H9 (cell line): ENCODE measurements around the gene ISX. TPM values are rescaled to one million over a fixed set of nuclear protein-coding genes. Genes with fewer than 3 reads are reported as not detected.
A peak's percentile ranks its signal among the peaks of the same experiment; 100 is the strongest.

Source experiments
- DNase-seq: peaks from one replicate; pipeline ENCODE4 v3.0.0-alpha.2; 2017
- H2AFZ ChIP-seq: one replicate; pipeline ENCODE4 v1.6.1; 2013; ENCODE audit warnings: mild to moderate bottlenecking, low read length, control low read depth, moderate library complexity
- H2AK5ac ChIP-seq: 2 replicates; pipeline ENCODE4 v1.6.1; 2013; ENCODE audit warnings: low read length, control low read depth, mixed read lengths; ENCODE audit not compliant: insufficient read length
- H2BK120ac ChIP-seq: one replicate; pipeline ENCODE4 v1.6.1; 2013; ENCODE audit warnings: low read depth, mild to moderate bottlenecking, low read length, control low read depth, inconsistent platforms; ENCODE audit not compliant: poor library complexity, severe bottlenecking
- H2BK12ac ChIP-seq: 2 replicates; pipeline ENCODE4 v1.6.1; 2013; ENCODE audit warnings: low read length, control low read depth, mixed read lengths, low read depth; ENCODE audit not compliant: insufficient read length
- H2BK15ac ChIP-seq: 2 replicates; pipeline ENCODE4 v1.6.1; 2013; ENCODE audit warnings: low read depth, low read length, control low read depth
- H2BK20ac ChIP-seq: one replicate; pipeline ENCODE4 v1.6.1; 2013; ENCODE audit warnings: low read depth, mild to moderate bottlenecking, low read length, control low read depth, inconsistent platforms; ENCODE audit not compliant: poor library complexity, severe bottlenecking
- H2BK5ac ChIP-seq: 2 replicates; pipeline ENCODE4 v1.6.1; 2013; ENCODE audit warnings: low read length, control low read depth, mixed read lengths; ENCODE audit not compliant: insufficient read length
- H3K14ac ChIP-seq: 2 replicates; pipeline ENCODE4 v1.6.1; 2013; ENCODE audit warnings: low read length, control low read depth; ENCODE audit not compliant: insufficient read depth
- H3K18ac ChIP-seq: 2 replicates; pipeline ENCODE4 v1.6.1; 2013; ENCODE audit warnings: low read depth, mild to moderate bottlenecking, mixed read lengths, low read length, control low read depth; ENCODE audit not compliant: insufficient read length
- H3K23ac ChIP-seq: 2 replicates; pipeline ENCODE4 v1.6.1; 2013; ENCODE audit warnings: low read length, control low read depth, mixed read lengths, low read depth; ENCODE audit not compliant: insufficient read length
- H3K23me2 ChIP-seq: 2 replicates; pipeline ENCODE4 v1.6.1; 2013; ENCODE audit warnings: low read depth, mild to moderate bottlenecking, mixed read lengths, low read length, control low read depth; ENCODE audit not compliant: insufficient read length, poor library complexity, severe bottlenecking
- H3K27ac ChIP-seq: 2 replicates; pipeline ENCODE4 v1.5.1; 2013; ENCODE audit warnings: low read length, control low read depth, mixed read lengths, low read depth; ENCODE audit not compliant: insufficient read length
- H3K27me3 ChIP-seq: 2 replicates; pipeline ENCODE4 v1.6.1; 2013; ENCODE audit warnings: low read length, control low read depth, inconsistent platforms; ENCODE audit not compliant: insufficient read depth
- H3K4ac ChIP-seq: 2 replicates; pipeline ENCODE4 v1.6.1; 2013; ENCODE audit warnings: low read depth, mild to moderate bottlenecking, control low read depth, inconsistent platforms, low read length, moderate library complexity
- H3K4me1 ChIP-seq: 2 replicates; pipeline ENCODE4 v1.6.1; 2013; ENCODE audit warnings: low read length, control low read depth, inconsistent platforms; ENCODE audit not compliant: insufficient read depth
- H3K4me2 ChIP-seq: 2 replicates; pipeline ENCODE4 v1.6.1; 2013; ENCODE audit warnings: low read length, control low read depth, mixed read lengths; ENCODE audit not compliant: insufficient read length, insufficient read depth
- H3K56ac ChIP-seq: 2 replicates; pipeline ENCODE4 v1.6.1; 2013; ENCODE audit warnings: low read depth, mild to moderate bottlenecking, mixed read lengths, low read length, control low read depth; ENCODE audit not compliant: insufficient read length
- H3K79me1 ChIP-seq: 2 replicates; pipeline ENCODE4 v1.6.1; 2013; ENCODE audit warnings: low read depth, mild to moderate bottlenecking, moderate library complexity, low read length, control low read depth, inconsistent platforms; ENCODE audit not compliant: insufficient read depth, poor library complexity, severe bottlenecking
- H3K79me2 ChIP-seq: 2 replicates; pipeline ENCODE4 v1.6.1; 2013; ENCODE audit warnings: low read length, control low read depth, inconsistent platforms; ENCODE audit not compliant: insufficient read depth
- H3K9ac ChIP-seq: 2 replicates; pipeline ENCODE4 v1.6.1; 2013; ENCODE audit warnings: low read length, control low read depth, mixed read lengths; ENCODE audit not compliant: insufficient read length; ENCODE audit errors: extremely low read depth
- H3K9me3 ChIP-seq: one replicate; pipeline ENCODE4 v1.6.1; 2013; ENCODE audit warnings: low read depth, low read length, inconsistent platforms; ENCODE audit not compliant: control insufficient read depth
- H3T11ph ChIP-seq: one replicate; pipeline ENCODE4 v1.6.1; 2013; ENCODE audit warnings: mild to moderate bottlenecking, low read length, control low read depth, inconsistent platforms
- H4K20me1 ChIP-seq: one replicate; pipeline ENCODE4 v1.6.1; 2013; ENCODE audit not compliant: control insufficient read depth, insufficient read length, insufficient read depth
- H4K5ac ChIP-seq: 2 replicates; pipeline ENCODE4 v1.6.1; 2013; ENCODE audit warnings: low read depth, mild to moderate bottlenecking, mixed read lengths, low read length, control low read depth; ENCODE audit not compliant: insufficient read length
- H4K8ac ChIP-seq: replicated peaks from 2 replicates; pipeline ENCODE4 v1.6.1; 2013; ENCODE audit warnings: low read length, control low read depth, mixed read lengths, low read depth; ENCODE audit not compliant: insufficient read length
- H4K91ac ChIP-seq: 2 replicates; pipeline ENCODE4 v1.6.1; 2013; ENCODE audit warnings: low read depth, mild to moderate bottlenecking, moderate library complexity, mixed read lengths, low read length, control low read depth; ENCODE audit not compliant: insufficient read length
- H3K27ac Mint-ChIP-seq, 3 experiments: 2 replicates in 2 of 3; 3 replicates in 1 of 3; pipeline ENCODE4 v1.8.0; 2020 to 2021; ENCODE audit warnings: mixed read lengths in 3 of 3, mild to moderate bottlenecking in 1 of 3, moderate library complexity in 1 of 3
- H3K27me3 Mint-ChIP-seq: 2 replicates; pipeline ENCODE4 v1.8.0; 2021; ENCODE audit warnings: low read depth, mild to moderate bottlenecking, moderate library complexity, mixed read lengths
- H3K36me3 Mint-ChIP-seq, 3 experiments: 2 replicates in 2 of 3; 3 replicates in 1 of 3; pipeline ENCODE4 v1.8.0; 2020 to 2021; ENCODE audit warnings: low read depth in 3 of 3, mixed read lengths in 3 of 3; ENCODE audit not compliant: insufficient read depth in 1 of 3
- H3K4me1 Mint-ChIP-seq, 2 experiments: 2 replicates each; pipeline ENCODE4 v1.8.0; 2020; ENCODE audit warnings: mixed read lengths in 2 of 2
- H3K4me3 Mint-ChIP-seq, 2 experiments: 2 replicates in 1 of 2; 3 replicates in 1 of 2; pipeline ENCODE4 v1.8.0; 2020 to 2021; ENCODE audit warnings: mild to moderate bottlenecking in 2 of 2, mixed read lengths in 2 of 2, moderate library complexity in 1 of 2
- H3K9me3 Mint-ChIP-seq, 2 experiments: 2 replicates in 1 of 2; 3 replicates in 1 of 2; pipeline ENCODE4 v1.8.0; 2020; ENCODE audit warnings: mild to moderate bottlenecking in 2 of 2, mixed read lengths in 2 of 2, moderate library complexity in 1 of 2
- CTCF ChIP-seq: fragments of 200-600 bp; sonication (generic); conservative IDR thresholded peaks from 3 replicates; pipeline ENCODE4 v1.8.0; 2021; ENCODE audit warnings: antibody characterized with exemption, mild to moderate bottlenecking
- WGBS: extraction: QIAGEN DNeasy Blood & Tissue Kit; methylation state at CpG from one replicate; pipeline ENCODE4 v1.1.7; 2013; ENCODE audit warnings: missing lambda C conversion rate, low lambda C conversion rate, mixed read lengths; ENCODE audit not compliant: insufficient read length; ENCODE audit errors: extremely low coverage; 5-methylcytosine and 5-hydroxymethylcytosine counted together
- total RNA-seq: library from RNA; stranded (reverse); gene quantifications from 2 replicates; pipeline ENCODE4 v1.2.1, GENCODE V29; 2021

Gene ISX
- total RNA-seq, 1 experiment from 2014 or later = not detected

- Histone ChIP-seq H4K5ac (no peak overlapping the region), H2BK120ac (no peak overlapping the region), H2BK15ac (no peak overlapping the region), H3K4me2 (no peak overlapping the region), H3T11ph (no peak overlapping the region), H3K27ac (no peak overlapping the region), H3K9ac (no peak overlapping the region), H3K23me2 (no peaks in the 10 kb centered on the region), H2BK12ac (no peak overlapping the region), H3K27me3 (no peaks in the 10 kb centered on the region), H3K56ac (no peak overlapping the region), H2BK20ac (no peak overlapping the region), H3K4me1 (no peaks in the 10 kb centered on the region), H3K14ac (no peak overlapping the region; the same call in 1 of the 2 replicates), H2AFZ (no peak overlapping the region), H3K9me3 (no peaks in the 10 kb centered on the region), H3K18ac (peak overlapping the region; percentile 36), H3K23ac (no peak overlapping the region), H3K79me2 (no peaks in the 10 kb centered on the region), H4K8ac (no peak overlapping the region), H2AK5ac (no peak overlapping the region), H4K91ac (no peak overlapping the region), H2BK5ac (no peak overlapping the region), H3K79me1 (no peaks in the 10 kb centered on the region), H3K4ac (no peak overlapping the region), H4K20me1 (peaks cover 5% of the 10 kb centered on the region)
- peaks cover 8 to 10% of the 10 kb centered on the region in 2 experiments for H3K4me1 Mint-ChIP-seq
- H3K27ac Mint-ChIP-seq = no peak overlapping the region
- no peaks in the 10 kb centered on the region; a peak in 2 of 5 replicates for H3K9me3 Mint-ChIP-seq
- no peaks in the 10 kb centered on the region for H3K36me3 Mint-ChIP-seq
- no CpG with 5 or more reads among the region's 7 CpGs for WGBS
- no peak overlapping the region for H3K4me3 Mint-ChIP-seq
- no peak for TF ChIP-seq CTCF
- DNase-seq = no peak
- peaks cover 33% of the 10 kb centered on the region for H3K27me3 Mint-ChIP-seq
These were observed 44.8 kb upstream of the ISX start for GRCh38 chr22:35021161-35021560.
